Subcutaneous adipose tissue (tissue), 4 donors: ENCODE measurements around the gene ATP13A3. TPM values are rescaled to one million over a fixed set of nuclear protein-coding genes. Genes with fewer than 3 reads are reported as not detected.

Experiments
- total RNA-seq, 4 donors: library from RNA; depleted of rRNA; stranded (reverse); fragments of >200 nt; gene quantifications; one replicate each; pipeline ENCODE4 v1.1.0, GENCODE V29; 2016
- TF ChIP-seq, protein P1 (sequence below): fragments of 450-650 bp; IDR thresholded peaks from one replicate; pipeline ENCODE4 v1.5.1; 2016; ENCODE audit warnings: low read depth, mild to moderate bottlenecking, control low read depth, antibody characterized with exemption, moderate library complexity

ATP13A3 gene
- total RNA-seq, 4 donors from 2014 or later, result 117 to 222 (median 170) TPM

DNA sequence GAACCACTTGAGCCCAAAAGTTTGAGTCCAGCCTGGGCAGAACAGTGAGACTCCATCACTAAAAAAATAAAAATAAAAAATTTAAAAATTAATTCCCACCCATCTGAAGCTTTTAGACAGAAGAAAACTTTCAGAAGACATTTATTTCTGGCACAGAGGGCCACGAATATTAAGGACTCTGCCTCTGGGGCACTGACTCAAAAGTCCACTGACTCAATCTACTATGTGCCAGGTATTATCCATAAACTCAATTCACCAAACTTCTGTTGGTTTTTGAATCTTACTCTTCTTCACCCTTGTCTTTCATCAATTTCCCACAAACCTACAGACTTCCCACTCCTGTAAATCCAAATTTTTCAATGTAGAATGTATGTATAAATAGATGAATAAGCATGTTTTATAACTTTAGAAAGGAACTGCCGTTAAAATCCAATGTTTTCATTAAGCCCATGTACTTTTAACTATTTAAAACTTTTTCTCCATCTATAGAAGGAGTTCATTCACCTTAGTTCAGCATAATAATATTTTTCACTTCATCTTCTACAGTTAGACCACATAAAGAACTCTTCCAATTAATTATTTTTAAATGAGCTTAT is 19.9 kb downstream of the ATP13A3 start:
- TF ChIP-seq, protein P1, sequence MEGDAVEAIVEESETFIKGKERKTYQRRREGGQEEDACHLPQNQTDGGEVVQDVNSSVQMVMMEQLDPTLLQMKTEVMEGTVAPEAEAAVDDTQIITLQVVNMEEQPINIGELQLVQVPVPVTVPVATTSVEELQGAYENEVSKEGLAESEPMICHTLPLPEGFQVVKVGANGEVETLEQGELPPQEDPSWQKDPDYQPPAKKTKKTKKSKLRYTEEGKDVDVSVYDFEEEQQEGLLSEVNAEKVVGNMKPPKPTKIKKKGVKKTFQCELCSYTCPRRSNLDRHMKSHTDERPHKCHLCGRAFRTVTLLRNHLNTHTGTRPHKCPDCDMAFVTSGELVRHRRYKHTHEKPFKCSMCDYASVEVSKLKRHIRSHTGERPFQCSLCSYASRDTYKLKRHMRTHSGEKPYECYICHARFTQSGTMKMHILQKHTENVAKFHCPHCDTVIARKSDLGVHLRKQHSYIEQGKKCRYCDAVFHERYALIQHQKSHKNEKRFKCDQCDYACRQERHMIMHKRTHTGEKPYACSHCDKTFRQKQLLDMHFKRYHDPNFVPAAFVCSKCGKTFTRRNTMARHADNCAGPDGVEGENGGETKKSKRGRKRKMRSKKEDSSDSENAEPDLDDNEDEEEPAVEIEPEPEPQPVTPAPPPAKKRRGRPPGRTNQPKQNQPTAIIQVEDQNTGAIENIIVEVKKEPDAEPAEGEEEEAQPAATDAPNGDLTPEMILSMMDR, result no peak

DNA sequence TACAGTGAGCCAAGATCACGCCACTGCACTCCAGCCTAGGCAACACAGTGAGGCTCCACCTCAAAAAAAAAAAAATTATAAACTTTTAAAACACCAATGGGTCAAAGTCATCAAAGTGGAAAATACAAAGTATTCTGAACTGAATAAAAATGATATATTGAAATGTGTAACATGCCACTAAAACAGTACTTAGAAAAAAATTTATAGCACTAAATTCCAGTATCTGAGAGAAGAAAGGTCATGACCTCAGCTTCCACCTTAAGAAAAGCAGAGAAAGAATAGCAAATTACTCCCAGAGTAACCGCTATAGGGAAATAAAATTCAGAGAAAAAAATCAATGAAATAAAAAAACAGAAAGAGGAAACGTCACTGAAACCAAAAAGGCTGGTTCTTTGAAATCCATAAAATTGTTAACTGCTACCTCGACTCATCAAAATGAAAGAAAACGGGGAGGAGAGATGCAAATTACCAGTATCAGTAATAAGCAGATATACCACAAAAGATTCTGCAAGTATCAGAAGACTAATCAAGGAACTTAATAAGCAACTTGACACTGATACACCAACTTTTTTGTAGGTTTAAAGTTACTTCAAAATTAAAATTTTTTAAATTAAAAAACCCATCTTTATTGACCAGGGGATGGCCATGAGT is 20.8 kb downstream of the ATP13A3 start:
- TF ChIP-seq, protein P1, result no peak

DNA sequence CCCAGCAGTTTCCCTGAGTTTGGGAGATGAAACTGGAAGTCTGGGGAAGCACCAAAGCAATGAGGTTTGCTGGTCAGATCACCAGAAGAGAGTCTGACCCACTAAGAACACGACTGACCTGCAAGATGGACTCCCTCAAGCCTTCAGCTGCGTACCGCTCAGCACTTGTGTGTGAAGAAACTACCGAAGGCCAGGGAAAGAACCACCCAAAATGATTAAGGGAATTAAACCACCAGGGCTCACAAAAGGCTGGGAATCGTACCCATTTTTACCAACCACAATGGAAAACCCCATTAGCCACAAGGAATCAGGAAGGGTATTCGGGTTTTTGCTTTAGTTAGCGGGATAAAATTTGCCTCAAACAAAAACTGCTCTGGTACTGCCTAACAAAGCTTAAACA is 21.6 kb downstream of the ATP13A3 start:
- TF ChIP-seq, protein P1, result no peak

DNA sequence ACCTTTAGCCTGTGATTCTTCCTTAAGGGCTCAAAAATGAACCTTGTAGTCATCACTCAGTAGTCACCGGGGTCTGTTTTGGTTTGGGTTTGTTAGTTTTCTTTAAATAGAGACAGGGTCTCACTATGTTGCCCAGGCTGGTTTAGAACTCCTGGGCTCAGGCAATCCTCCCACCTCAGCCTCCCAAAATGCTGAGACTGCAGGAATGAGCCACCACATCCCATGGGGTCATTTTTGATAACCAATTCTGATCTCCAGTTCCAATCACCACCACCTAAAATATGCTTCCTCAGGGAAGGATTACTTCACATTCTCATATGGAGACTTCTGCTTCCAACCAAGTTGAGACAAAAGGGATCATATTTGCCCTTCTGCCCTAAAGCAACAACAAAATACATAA is 22.1 kb downstream of the ATP13A3 start:
- TF ChIP-seq, protein P1, result no peak

DNA sequence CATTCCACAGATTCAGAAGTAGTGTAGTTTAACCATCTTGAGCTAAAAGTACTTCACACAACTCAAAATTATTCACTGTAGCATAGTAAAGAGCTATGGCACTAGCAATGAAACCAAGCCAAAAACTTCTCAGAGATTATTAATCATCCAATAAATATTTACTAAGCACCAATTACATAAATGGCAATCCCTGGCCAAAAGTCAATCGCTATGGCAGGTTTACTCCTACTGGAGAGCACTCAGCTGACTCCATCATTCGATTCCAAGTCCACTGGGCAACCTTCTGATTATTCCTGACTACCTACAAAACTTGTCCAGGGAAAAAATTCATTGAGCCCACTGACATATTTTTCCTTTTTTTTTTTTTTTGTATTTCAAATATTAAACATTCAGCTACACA is 23.9 kb downstream of the ATP13A3 start:
- TF ChIP-seq, protein P1, result no peak

DNA sequence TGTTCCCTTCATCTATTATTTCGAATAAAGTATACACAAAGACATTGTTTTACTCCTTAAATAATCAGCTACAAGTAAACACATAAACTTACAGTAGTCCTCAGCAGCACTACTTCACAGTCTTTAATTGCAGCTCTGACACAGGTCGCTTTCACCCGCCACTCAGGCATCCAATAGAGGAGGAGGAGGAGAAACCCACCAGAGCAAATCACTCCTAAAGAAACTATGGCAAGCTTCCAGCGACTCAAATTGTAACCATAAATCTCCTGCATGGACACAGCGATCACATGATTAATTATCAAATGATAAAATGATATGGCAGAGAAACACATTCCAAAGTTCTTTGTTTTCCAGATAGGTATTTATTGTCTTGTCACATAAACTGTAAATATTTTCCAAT is 26.2 kb downstream of the ATP13A3 start:
- TF ChIP-seq, protein P1, result no peak

DNA sequence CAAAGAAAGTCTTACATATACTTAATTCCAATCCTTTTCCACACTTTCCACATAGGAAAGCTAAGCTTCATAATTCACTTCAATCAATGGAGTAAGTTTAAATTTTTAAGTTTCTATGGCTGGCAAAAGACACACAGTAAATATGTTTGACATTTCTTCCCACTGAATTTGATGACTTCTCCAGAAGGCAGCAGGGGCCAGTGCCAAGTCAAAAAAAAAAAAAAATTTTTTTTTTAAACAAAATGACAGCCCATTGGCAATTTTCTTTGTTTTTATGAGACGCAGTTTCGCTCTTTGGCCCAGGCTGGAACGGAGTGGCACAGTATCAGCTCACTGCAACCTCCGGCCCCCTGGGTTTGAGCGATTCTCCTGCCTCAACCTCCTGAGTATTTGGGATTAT is 28.7 kb downstream of the ATP13A3 start:
- TF ChIP-seq, protein P1, result no peak
